GM19468 (cell line): ENCODE measurements around the gene USP14.
A peak's percentile ranks its signal among the peaks of the same experiment; 100 is the strongest.
"Not testable (repeated sequence)": the region's sequence is repeated elsewhere in the genome, so short reads cannot be mapped to it uniquely, and the experiment has no call there.

Experiments used
- ATAC-seq: cut with Tn5 transposase; IDR thresholded peaks from one replicate; pipeline ENCODE4 v1.9.1; 2021; ENCODE audit warnings: mild to moderate bottlenecking, moderate library complexity, moderate number of reproducible peaks; ENCODE audit not compliant: unreplicated experiment; ENCODE audit errors: extremely low read depth

Gene USP14

DNA sequence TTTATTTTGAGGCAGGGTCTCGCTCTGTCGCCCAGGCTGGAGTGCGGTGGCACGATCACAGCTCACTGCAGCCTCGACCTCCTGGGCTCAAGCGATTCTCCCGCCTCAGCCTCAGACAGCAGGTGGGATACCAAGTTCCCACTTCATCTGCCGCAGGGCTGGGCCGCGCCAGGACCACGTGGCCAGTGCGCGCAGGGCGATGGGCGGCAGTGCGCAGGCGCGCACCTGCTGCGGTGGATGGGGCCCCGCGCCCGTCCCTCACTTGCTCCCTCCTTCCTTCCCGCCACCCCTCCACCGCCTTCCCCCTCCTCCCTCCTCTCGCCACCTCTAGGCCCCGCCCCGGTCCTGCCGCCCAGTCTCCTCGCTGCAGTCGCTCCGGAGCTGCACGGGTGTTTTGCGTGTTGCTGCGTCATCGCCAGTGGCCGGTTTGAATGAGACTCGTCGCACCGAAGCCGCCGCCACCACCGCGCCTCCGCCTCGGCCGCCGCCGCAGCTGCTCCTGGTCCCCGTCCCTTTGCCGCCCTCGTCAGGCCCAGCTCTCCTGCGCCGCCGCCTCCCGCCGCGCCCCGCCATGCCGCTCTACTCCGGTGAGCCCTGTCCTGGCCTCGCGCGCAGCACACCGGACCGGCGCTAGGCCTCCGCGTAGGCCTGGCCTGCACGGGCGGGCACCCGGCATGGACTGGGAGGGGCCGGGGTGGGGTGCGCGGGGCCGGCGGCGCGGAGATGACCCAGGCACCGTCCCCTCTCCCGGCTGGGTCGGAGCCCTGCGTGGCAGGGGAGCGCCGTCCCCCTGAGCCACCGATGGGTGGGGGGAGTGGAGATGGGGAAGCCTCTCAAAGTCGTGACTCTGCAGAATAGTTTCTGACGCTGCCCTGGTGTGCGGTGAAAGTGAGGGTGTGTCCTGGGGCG lies at the start of gene USP14:
Gene USP14 (plus strand): TSS at position 430 of the 909 bp plus-strand sequence. CDS start 142 bp downstream, at position 572.
- peak; percentile 83 for ATAC-seq

DNA sequence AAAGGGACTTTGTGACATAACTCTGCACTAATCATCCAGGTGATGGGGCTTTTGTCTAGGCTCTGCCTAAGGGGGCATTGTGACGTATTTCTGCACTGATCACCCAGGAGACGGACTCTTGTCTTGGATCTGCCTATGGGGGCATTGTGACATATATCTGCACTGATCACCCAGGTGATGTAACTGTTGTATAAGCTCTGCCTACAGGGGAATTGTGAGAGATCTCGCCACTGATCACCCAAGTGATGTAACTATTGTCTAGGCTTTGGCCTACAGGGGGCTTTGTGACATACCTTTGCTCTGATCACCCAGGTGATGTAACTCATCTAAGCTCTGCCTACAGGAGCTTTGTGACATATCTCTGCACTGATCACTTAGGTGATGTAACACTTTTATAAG lies 49.7 kb upstream of the USP14 start:
- ATAC-seq, result not testable (repeated sequence)

DNA sequence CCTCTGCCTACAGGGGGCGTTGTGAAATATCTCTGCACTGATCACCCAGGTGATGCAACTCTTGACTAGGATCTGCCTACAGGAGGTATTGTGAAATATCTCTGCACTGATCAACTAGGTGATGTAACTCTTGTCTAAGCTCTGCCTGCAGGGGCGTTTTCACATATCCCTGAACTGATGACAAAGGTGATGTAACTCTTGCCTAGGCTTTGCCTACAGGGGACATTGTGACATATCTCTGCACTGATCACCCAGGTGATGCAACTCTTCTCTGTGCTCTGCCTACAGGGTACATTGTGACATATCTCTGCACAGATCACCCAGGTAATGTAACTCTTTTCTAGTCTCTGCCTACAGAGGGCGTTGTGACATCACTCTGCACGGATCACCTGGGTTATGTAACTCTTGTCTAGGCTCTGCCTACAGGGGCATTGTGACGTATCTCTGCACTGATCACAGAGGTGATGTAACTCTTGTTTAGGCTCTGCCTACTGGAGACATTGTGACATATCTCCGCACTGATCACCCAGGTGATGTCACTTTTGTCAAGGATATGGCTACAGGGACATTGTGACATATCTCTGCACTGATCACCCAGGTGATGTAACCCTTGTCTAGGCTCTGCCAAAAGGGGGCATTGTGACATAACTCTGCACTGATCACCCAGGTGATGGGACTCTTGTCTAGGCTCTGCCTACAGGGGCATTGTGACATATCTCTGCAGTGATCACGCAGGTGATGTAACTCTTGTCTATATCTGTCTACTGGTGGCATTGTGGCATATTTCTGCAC lies 49.0 kb upstream of the USP14 start:
- not testable (repeated sequence) for ATAC-seq

DNA sequence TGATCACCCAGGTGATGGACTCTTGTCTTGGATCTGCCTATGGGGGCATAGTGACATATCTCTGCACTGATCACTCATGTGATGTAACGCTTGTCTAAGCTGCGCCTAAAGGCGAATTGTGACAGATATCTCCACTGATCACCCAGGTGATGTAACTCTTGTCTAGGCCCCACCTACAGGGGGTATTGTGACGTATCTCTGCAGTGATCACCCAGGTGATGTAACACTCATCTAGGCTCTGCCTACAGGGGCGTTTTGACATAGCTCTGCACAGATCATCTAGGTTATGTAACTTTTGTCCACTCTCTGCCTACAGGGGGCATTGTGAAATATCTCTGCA lies 48.5 kb upstream of the USP14 start:
- ATAC-seq, result not testable (repeated sequence)

DNA sequence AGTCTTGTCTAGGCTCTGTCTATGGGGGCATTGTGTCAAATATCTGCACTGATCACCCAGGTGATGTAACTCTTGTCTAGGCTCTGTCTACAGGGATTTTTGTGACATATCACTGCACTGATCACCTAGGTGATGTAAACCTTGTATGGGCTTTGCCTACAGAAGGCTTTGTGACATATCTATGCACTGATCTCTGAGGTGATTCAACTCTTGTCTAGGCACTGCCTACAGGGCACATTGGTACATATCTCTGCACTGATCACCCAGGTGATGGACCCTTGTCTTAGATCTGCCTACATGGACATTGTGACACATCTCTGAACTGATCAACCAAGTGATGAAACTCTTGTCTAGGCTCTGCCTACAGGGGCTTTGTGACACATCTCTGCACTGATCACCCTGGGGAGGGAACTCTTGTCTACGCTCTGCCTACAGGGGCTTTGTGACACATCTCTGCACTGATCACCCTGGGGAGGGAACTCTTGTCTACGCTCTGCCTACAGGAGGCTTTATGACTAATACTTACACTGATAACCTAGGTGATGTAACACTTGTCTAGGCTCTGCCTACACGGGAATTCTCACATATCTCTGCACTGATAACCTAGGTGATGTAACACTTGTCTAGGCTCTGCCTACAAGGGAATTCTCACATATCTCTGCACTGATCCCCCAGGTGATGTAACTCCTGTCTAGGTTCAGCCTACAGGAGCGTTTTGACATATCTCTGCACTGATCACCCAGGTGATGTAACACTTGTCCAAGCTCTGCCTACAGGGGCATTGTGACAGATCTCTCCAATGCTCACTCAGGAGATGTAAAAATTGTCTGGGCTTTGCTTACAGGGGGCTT lies 47.8 kb upstream of the USP14 start:
- not testable (repeated sequence) for ATAC-seq

DNA sequence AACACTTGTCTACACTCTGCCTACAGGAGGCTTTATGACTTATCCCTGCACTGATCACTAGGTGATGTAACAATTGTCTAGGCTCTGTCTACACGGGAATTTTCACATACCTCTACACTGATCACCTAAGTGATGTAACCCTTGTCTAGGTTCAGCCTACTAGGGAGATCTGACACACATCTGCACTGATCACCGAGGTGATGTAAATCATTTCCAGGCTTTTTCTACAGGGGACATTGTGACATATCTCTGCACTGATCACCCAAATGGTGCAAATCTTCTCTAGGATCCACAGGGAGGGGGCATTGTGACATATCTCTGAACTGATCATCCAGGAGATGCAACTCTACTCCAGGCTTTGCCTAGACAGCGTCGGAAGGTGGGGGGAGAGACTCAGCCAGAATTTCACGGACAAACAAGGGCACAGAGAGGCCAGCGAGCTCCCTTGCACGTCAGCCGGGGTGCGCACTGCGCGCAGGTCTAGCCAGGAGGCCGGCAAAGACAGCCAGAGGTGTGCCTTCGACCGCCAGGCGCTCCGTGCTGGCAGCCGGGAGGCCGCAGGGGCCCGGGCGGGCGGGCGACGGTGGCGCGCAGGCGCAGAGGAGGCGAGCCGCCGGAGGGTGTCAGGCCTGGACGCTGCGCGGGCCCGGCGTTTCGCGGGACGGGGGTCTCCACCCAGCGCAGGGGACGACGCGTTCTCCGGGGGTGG lies 46.9 kb upstream of the USP14 start:
- ATAC-seq, result no peak

DNA sequence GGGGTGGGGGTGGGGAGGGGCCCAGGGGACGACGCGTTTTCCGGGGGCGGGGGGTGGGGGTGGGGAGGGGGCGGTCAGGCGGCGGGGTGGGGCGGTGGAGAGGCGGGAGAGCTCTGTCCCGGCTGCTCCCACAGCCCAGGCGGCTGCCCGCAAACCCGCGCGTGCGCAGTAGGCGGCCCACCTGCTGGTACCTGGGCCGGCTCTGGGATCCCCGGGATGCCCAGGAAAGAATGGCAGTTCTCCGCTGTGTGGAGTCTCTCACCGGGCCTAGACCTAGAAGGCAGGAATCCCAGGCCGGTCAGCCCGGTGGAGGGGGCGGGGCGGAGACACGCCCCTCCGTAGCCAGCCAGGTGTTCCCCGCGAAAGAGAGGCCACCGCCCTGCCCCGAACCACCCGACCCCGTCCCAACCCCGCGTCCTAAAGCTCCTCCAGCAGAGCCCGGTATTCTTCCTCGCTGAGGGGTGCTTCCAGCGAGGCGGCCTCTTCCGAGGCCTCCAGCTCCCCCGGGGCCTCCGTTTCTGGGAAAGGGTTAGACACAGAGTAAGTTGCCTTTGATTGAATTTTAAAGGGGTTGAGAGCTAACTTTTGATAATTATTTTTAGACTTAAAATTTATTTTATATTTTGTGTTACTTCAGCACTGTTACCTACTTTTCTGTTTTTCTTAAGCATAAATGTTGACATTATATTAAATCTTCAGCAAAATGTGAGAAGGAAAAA lies 46.2 kb upstream of the USP14 start:
- ATAC-seq, result not testable (repeated sequence)

DNA sequence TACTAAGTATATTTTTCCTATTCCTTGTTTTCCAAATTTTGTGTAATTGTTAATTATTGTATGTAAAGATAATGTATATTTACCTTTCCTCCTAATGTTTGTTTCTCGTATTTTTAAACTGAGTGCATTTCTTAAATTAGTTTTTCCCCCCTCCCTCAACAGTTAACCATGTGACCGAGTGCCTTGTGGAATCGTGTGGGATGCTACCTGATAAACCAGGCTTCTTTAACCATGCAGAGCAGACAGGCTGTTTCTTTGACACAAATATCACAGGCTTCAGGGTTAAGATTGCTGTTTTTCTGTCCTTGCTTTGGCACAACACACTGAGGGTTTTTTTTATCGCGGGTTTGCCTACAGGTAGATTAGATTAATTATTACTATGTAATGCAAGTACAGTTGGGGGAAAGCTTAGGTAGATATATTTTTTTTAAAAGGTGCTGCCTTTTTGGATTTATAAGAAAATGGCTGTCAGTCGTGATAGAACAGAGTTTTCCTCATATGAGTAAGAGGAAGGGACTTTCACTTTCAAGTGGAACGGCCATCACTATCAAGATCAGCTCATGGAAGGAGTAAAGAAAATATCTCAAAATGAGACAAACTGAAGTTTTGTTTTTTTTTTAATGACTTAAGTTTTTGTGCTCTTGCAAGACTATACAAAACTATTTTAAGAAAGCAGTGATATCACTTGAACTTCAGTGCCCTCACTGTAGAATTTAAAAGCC lies 37.7 kb upstream of the USP14 start:
- not testable (repeated sequence) for ATAC-seq

DNA sequence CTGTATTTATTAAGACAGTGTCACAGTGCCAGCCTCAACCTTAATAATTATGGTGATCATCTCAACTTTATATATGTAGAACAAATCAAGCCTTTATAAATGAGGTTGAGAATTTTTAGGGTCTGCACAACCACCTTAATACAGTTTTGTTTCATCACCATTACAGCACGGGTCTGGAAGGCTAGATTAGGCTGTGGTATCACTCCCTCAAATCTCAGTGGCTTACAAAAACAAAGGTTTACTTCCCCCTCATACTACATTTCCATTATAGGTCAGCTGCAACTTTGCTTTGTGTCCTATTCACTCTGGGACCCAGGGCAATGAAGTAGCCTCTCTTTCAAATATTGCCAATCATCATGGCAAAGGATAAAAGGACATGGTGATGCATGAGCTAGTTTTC lies 23.3 kb upstream of the USP14 start:
- no peak for ATAC-seq

DNA sequence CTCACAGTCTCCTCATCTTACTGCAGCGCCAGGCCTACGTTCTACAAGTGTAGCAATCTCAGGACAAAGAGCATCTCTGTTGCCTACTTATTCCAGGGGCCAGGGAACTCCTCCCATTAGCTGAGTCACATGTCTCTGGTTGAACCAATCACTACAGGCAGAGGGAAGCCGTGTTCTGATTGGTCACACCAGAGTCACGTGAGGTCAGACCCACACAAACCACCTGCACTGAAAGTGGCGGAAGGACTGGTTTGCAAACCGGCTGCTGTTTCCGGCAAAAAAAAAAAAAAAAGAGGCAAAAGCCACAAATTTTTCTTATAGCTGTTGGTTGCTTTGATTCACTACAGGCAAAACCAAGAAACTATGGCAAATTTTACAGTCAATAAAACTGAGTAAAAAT lies 21.9 kb upstream of the USP14 start:
- no peak for ATAC-seq

DNA sequence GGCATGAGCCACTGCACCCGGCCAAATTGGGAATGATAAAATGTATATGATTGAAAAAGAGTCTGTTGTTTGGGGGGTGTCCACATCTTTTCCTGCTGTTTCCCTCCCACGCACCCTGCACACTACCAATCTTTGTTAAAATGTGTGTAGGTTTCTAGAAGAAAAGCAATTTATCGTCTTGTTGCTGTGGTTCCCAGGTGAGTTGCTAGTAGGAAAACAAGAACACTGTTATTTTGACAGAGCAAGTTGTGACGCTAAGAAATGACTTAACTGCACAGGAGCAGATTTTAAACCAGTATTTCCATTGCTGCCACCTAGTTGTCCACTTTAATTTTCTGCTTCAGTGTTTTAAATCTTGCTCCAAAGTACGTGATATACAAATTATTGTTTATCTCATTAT lies 21.0 kb upstream of the USP14 start:
- no peak for ATAC-seq

DNA sequence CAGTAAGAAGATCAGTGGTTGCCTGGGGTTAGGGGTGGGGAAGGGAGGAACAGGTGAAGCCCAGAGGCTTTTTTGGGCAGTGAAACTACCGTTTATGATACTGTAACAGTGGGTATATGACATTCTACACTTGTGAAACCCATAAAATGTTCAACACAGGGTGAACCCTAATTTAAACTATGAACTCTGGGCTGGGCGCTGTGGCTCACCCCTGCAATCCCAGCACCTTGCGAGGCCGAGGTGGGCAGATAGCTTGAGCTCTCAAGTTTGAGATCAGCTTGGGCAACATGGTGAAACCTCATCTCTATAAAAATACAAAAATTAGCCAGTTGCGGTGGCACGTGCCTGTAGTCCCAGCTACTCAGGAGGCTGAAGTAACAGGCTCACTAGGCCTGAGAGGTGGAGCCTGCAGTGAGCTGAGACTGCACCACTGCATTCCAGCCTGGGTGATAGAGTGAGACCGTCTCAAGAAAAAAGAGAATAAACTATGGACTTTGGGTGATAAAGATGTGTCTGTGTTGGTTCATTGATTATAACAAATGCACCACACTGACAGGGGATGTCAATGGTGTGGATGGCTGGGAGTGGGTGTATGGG lies 17.6 kb upstream of the USP14 start:
- no peak for ATAC-seq

DNA sequence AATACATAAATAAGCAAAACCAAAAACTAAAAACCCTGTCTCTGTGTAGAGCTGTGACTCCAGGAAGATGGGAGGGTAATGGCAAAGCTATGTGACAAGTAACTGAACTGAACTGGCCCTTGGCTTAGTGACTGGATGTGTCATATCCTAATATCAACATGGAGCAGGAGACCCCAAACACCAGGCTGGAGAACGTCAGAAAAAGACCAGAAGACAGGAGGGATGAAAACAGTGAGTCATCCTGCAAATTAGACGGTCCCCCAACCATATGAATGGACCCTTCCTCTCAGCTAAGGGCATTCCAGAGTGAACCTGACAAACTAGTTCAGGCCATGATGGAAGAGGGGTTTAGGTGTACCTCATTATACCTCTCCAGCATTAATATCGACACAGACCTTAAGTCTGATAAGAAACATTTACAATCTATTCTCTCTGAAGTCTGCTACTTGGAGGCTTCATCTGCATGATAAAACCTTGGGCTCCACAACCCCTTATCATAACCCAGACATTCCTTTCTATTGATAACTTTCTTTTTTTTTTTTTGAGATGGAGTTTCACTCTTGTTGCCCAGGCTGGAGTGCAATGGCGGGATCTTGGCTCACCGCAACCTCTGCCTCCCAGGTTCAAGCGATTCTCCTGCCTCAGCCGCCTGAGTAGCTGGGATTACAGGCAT lies 15.6 kb upstream of the USP14 start:
- not testable (repeated sequence) for ATAC-seq

DNA sequence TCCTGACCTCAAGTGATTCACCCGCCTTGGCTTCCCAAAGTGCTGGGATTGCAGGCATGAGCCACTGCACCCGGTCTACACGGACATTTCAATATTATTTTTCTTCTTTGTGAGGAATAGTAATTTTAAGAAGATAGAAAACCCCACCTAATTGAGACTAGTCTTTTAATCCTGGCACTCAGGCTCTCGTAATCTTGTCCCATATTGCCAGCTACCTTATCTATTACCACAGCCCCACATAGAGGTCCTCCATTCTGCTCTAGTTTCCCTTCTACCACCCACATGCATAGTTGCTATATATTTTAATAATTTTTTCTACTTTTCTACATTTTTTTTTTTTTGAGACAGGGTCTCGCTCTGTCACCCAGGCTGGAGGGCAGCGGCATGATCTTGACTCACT lies 9.5 kb upstream of the USP14 start:
- ATAC-seq, result no peak

DNA sequence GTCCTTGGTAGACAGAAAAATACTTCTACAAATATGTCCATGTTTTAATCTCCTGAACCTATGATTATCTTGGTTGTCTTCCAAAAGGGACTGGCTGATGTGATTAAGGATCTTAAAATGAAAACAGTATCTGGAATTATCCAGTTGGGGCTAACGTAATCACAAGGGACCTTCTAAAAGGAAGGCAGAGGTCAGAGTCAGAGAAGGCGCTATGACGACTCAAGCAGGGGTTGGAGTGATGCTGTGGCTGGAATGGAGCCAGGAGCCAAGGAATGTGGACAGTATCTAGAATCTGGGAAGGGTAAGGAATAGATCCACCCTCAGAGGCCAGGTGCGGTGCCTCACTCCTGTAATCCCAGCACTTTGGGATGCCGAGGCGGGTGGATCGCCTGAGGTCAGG lies 4.2 kb upstream of the USP14 start:
- ATAC-seq, result no peak

DNA sequence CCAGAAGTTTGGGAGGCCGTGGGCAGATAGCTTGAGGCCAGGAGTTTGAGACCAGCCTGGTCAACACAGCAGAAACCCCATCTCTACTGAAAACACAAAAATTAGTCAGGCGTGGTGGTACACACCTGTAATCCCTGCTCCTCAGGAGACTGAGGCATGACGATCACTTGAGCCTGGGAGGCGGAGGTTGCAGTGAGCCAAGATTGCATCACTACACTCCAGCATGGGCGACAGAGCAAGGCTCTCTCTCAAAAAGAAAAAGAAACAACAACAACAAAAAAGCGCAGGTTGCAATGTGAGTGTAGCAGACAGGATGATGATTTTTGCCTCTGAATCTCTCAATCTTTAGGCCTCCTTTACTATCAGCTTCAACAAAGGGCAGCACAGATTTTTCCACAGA lies 2.7 kb upstream of the USP14 start:
- ATAC-seq, result no peak

DNA sequence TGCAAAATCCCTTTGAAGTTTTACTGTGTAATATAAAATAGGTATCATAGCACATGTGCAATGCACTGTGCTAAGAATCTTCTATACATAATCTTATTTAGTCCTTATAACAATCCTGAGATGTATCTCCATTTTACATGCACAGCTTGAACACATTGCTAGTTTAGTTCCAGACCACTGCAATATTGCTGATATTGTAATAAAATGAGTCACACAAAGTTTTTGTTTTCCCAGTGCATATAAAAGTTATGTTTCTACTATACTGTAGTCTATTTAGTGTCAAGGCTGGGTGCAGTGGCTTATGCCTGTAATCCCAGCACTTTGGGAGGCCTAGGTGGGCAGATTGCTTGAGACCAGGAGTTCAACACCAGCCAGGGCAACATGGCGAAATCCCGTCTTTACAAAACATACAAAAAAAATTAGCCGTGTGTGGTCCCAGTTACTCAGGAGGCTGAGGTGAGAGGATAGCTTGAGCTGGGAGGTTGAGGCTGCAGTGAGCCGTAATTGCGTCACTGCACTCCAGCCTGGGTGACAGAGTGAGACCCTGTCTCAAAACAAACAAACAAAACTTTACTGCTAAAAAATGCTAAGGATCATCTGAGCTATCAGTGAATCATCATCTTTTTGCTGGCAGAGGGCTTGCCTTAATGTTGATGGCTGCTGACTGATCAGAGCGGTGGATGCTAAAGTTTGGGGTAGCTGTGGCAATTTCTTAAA lies 1.7 kb upstream of the USP14 start:
- ATAC-seq, result no peak
